Neural progenitor cell (in vitro differentiated cells): ENCODE data around the gene OVCA2. TPM values are rescaled to one million over a fixed set of nuclear protein-coding genes. Genes with fewer than 3 reads are reported as not detected.

Source experiments
- DNase-seq: peaks from one replicate; pipeline ENCODE4 v3.0.0-alpha.2; 2016; ENCODE audit warnings: low spot score
- H2AFZ ChIP-seq: fragments of 200-600 bp; sonication (generic); replicated peaks from 2 replicates; pipeline ENCODE4 v1.6.1; 2016; ENCODE audit warnings: antibody characterized with exemption
- H3F3A ChIP-seq: fragments of 200-600 bp; sonication (generic); 2 replicates; pipeline ENCODE4 v1.6.1; 2016; ENCODE audit warnings: antibody characterized with exemption, low read depth
- H3K27ac ChIP-seq: fragments of 200-600 bp; sonication (generic); 2 replicates; pipeline ENCODE4 v1.5.1; 2016; ENCODE audit warnings: mild to moderate bottlenecking
- H3K27me3 ChIP-seq: fragments of 200-600 bp; sonication (generic); 2 replicates; pipeline ENCODE4 v1.6.1; 2016; ENCODE audit warnings: mild to moderate bottlenecking, moderate library complexity
- H3K36me3 ChIP-seq: fragments of 200-600 bp; sonication (generic); 2 replicates; pipeline ENCODE4 v1.5.1; 2016
- H3K4me1 ChIP-seq: fragments of 200-600 bp; sonication (generic); 2 replicates; pipeline ENCODE4 v1.6.1; 2016; ENCODE audit warnings: mixed run types
- H3K4me2 ChIP-seq: fragments of 200-600 bp; sonication (generic); 2 replicates; pipeline ENCODE4 v1.6.1; 2016
- H3K4me3 ChIP-seq: fragments of 200-600 bp; sonication (generic); 2 replicates; pipeline ENCODE4 v1.5.1; 2016
- H3K79me2 ChIP-seq: fragments of 200-600 bp; sonication (generic); 2 replicates; pipeline ENCODE4 v1.6.1; 2016; ENCODE audit warnings: low read depth
- H3K9ac ChIP-seq: fragments of 200-600 bp; sonication (generic); 2 replicates; pipeline ENCODE4 v1.6.1; 2016
- H3K9me3 ChIP-seq: fragments of 200-600 bp; sonication (generic); 2 replicates; pipeline ENCODE4 v1.5.1; 2016; ENCODE audit warnings: low read depth
- H4K20me1 ChIP-seq: fragments of 200-600 bp; sonication (generic); 2 replicates; pipeline ENCODE4 v1.6.1; 2016; ENCODE audit warnings: low read depth
- H3K27ac Mint-ChIP-seq: 3 replicates; pipeline ENCODE4 v1.8.0; 2021; ENCODE audit warnings: mixed read lengths
- H3K27me3 Mint-ChIP-seq: 2 replicates; pipeline ENCODE4 v1.8.0; 2022; ENCODE audit warnings: low read depth, mild to moderate bottlenecking, inconsistent platforms, moderate library complexity, mixed read lengths; ENCODE audit not compliant: insufficient read depth
- H3K36me3 Mint-ChIP-seq: 3 replicates; pipeline ENCODE4 v1.8.0; 2021; ENCODE audit warnings: mixed read lengths
- H3K4me1 Mint-ChIP-seq: 3 replicates; pipeline ENCODE4 v1.8.0; 2021; ENCODE audit warnings: mixed read lengths
- H3K4me3 Mint-ChIP-seq: 3 replicates; pipeline ENCODE4 v1.8.0; 2021; ENCODE audit warnings: mild to moderate bottlenecking, moderate library complexity, mixed read lengths
- H3K9me3 Mint-ChIP-seq: 3 replicates; pipeline ENCODE4 v1.8.0; 2020; ENCODE audit warnings: mixed read lengths
- CTCF ChIP-seq: fragments of 200-600 bp; sonication (generic); IDR thresholded peaks from 2 replicates; pipeline ENCODE4 v1.5.1; 2017; ENCODE audit warnings: antibody characterized with exemption, mild to moderate bottlenecking
- EZH2 ChIP-seq: fragments of 200-600 bp; sonication (generic); IDR thresholded peaks from 2 replicates; pipeline ENCODE4 v1.6.1; 2017; ENCODE audit warnings: antibody characterized with exemption, mild to moderate bottlenecking, moderate library complexity
- EZH2phosphoT487 ChIP-seq: fragments of 200-600 bp; sonication (generic); IDR thresholded peaks from 2 replicates; pipeline ENCODE4 v1.6.1; 2017; ENCODE audit warnings: antibody characterized with exemption
- total RNA-seq: library from RNA; depleted of rRNA; stranded (reverse); fragments of >200 nt; gene quantifications from 2 replicates; pipeline ENCODE4 v1.2.3, GENCODE V29; 2015; ENCODE audit warnings: low replicate concordance

Gene OVCA2
- total RNA-seq, 1 donor from 2014 or later, result 5.4 TPM

- Histone ChIP-seq H3K36me3 (no peaks in the 10 kb centered on the region), H3K4me3 (peak overlapping the region; percentile 62), H3K27ac (no peak overlapping the region), H4K20me1 (peaks cover 7% of the 10 kb centered on the region), H3K27me3 (peaks cover 28% of the 10 kb centered on the region), H3K4me2 (peak overlapping the region; percentile 91), H2AFZ (no peak overlapping the region), H3F3A (peaks cover 41% of the 10 kb centered on the region), H3K9me3 (no peaks in the 10 kb centered on the region), H3K4me1 (peaks cover 47% of the 10 kb centered on the region), H3K79me2 (no peaks in the 10 kb centered on the region), H3K9ac (no peak overlapping the region)
- peak overlapping the region; percentile 57 for H3K27ac Mint-ChIP-seq
- no peaks in the 10 kb centered on the region for H3K36me3 Mint-ChIP-seq
- peaks cover 10% of the 10 kb centered on the region for H3K27me3 Mint-ChIP-seq
- peaks cover 50% of the 10 kb centered on the region for H3K4me1 Mint-ChIP-seq
- TF ChIP-seq EZH2 (no peak), CTCF (no peak), EZH2phosphoT487 (no peak)
- peak; percentile 76 for DNase-seq
- no peaks in the 10 kb centered on the region for H3K9me3 Mint-ChIP-seq
- H3K4me3 Mint-ChIP-seq, result peak overlapping the region; percentile 59
Measured at GRCh38 chr17:1997289-1997926, 44.4 kb upstream of the OVCA2 start.

- Histone ChIP-seq H3K36me3 (no peaks in the 10 kb centered on the region), H3K27ac (no peak overlapping the region), H3K27me3 (peaks cover 28% of the 10 kb centered on the region), H4K20me1 (peaks cover 7% of the 10 kb centered on the region), H3K9ac (no peak overlapping the region), H3K4me1 (peaks cover 54% of the 10 kb centered on the region), H3K79me2 (no peaks in the 10 kb centered on the region), H3K4me2 (peak overlapping the region; percentile 91), H2AFZ (no peak overlapping the region), H3F3A (peaks cover 46% of the 10 kb centered on the region), H3K9me3 (no peaks in the 10 kb centered on the region), H3K4me3 (peak overlapping the region; percentile 62)
- peaks cover 52% of the 10 kb centered on the region for H3K4me1 Mint-ChIP-seq
- no peaks in the 10 kb centered on the region for H3K36me3 Mint-ChIP-seq
- TF ChIP-seq EZH2phosphoT487, result no peak
- TF ChIP-seq EZH2, result peak; percentile 42
- no peak for TF ChIP-seq CTCF
- H3K27me3 Mint-ChIP-seq, result peaks cover 10% of the 10 kb centered on the region
- no peak overlapping the region for H3K27ac Mint-ChIP-seq
- H3K4me3 Mint-ChIP-seq, result peak overlapping the region; percentile 59
- DNase-seq, result peak; percentile 78
- H3K9me3 Mint-ChIP-seq, result no peaks in the 10 kb centered on the region
Measured at GRCh38 chr17:1997927-1998742, 43.7 kb upstream of the OVCA2 start.

DNA sequence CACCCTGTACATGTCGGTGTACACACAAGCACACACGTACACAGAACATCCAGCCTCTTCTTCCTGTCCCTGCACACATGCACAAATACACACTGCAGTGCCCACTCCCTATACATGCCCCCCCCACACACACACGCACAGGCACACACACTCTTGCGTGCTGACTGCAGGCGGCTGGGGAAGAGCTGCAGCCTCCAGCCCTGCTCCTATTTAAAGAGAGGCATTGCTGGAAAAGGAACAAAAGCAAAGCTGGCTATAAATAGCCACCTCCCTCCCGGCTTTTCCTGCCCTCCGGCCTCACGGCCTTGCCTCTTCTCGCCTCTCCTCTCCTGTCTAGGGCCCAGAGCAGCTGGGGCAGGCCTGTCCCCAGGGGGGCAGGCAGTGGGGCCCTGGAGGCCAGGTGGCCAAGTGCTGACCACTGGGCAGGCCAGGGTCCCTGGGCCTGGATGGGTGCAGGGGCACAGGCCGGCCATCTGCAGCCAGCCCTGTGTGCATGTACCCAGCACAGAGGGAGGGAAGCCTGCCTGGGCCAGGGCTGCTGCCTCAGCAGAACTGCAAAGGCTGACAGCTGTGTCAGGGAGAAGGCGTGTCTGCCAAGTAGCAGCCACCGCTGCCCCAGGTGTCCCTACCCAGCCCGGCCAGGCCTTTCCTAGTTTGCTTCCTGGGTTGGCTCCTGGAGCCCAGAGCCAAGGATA lies 42.1 kb upstream of the OVCA2 start:
- peaks cover 55% of the 10 kb centered on the region for H3K4me1 ChIP-seq
- H3K9ac ChIP-seq, result no peak overlapping the region
- peaks cover 21% of the 10 kb centered on the region for H3K27me3 ChIP-seq
- Mint-ChIP-seq H3K4me3 (peak overlapping the region; percentile 79), H3K27ac (peak overlapping the region; percentile 99), H3K4me1 (peaks cover 57% of the 10 kb centered on the region), H3K9me3 (no peaks in the 10 kb centered on the region), H3K36me3 (no peaks in the 10 kb centered on the region), H3K27me3 (peaks cover 10% of the 10 kb centered on the region)
- H3K36me3 ChIP-seq, result no peaks in the 10 kb centered on the region
- H3K4me2 ChIP-seq, result peak overlapping the region; percentile 45
- no peaks in the 10 kb centered on the region for H3K79me2 ChIP-seq
- peak overlapping the region; percentile 76 for H3K27ac ChIP-seq
- peak; percentile 79 for DNase-seq
- TF ChIP-seq EZH2phosphoT487, result no peak
- TF ChIP-seq CTCF, result no peak
- no peak for TF ChIP-seq EZH2
- H3K9me3 ChIP-seq, result no peaks in the 10 kb centered on the region
- peaks cover 7% of the 10 kb centered on the region for H4K20me1 ChIP-seq
- H3F3A ChIP-seq, result peaks cover 47% of the 10 kb centered on the region
- no peak overlapping the region for H2AFZ ChIP-seq
- H3K4me3 ChIP-seq, result peak overlapping the region; percentile 8
